RWPE2 (cell line): ENCODE measurements around the gene UGT1A9.

ENCODE experiments used
- ATAC-seq: fragments of 200-7000 bp; cut with Tn5 transposase; 3 replicates; pipeline ENCODE4 v1.9.1; 2021; ENCODE audit warnings: low read depth
- DNase-seq: peaks from one replicate; pipeline ENCODE4 v3.0.0-alpha.2; 2020; ENCODE audit warnings: low spot score
- H3K27ac ChIP-seq: fragments of 450-650 bp; 2 replicates; pipeline ENCODE4 v1.5.1; 2017; ENCODE audit warnings: mild to moderate bottlenecking; ENCODE audit not compliant: poor library complexity, severe bottlenecking
- H3K27me3 ChIP-seq: fragments of 250-450 bp; sonication (Bioruptor Pico); 2 replicates; pipeline ENCODE4 v1.5.1; 2021; ENCODE audit warnings: mild to moderate bottlenecking, moderate library complexity; ENCODE audit not compliant: insufficient read depth, poor library complexity, severe bottlenecking
- H3K36me3 ChIP-seq: fragments of 250-450 bp; sonication (Bioruptor Pico); 2 replicates; pipeline ENCODE4 v1.5.1; 2020; ENCODE audit warnings: low read depth, mild to moderate bottlenecking, moderate library complexity
- H3K4me1 ChIP-seq: fragments of 250-450 bp; sonication (Bioruptor Pico); 2 replicates; pipeline ENCODE4 v1.5.1; 2021; ENCODE audit warnings: mild to moderate bottlenecking, moderate library complexity; ENCODE audit not compliant: insufficient read depth, poor library complexity, severe bottlenecking
- H3K4me3 ChIP-seq: fragments of 250-450 bp; sonication (Bioruptor Pico); 2 replicates; pipeline ENCODE4 v1.5.1; 2021; ENCODE audit warnings: mild to moderate bottlenecking, moderate library complexity; ENCODE audit not compliant: severe bottlenecking
- H3K9me3 ChIP-seq: fragments of 250-450 bp; sonication (Bioruptor Pico); 2 replicates; pipeline ENCODE4 v1.5.1; 2021; ENCODE audit warnings: mild to moderate bottlenecking, moderate library complexity; ENCODE audit not compliant: severe bottlenecking
- TF ChIP-seq, protein P1 (sequence below): fragments of 450-650 bp; IDR thresholded peaks from one replicate; pipeline ENCODE4 v1.5.1; 2017; ENCODE audit warnings: mild to moderate bottlenecking, moderate library complexity; ENCODE audit not compliant: poor library complexity, severe bottlenecking

UGT1A9 gene

DNA sequence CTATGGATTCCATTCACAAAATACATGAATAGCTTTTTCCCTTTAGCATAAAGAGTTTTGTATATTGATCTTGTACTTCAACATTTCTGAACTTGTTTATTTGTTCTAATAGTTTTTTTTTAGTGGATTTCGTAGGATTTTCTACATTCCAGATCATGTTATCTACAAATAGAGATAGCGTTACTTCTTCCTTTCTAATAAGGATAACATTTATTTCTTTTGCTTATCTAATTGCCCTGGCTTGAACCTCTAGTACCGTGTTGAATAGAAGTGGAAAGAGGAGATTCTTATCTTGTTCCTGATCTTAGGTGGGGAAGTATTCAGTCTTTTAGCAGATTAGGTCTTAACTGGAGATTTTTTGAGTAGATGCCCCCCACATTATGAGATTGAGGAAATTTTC lies 30.5 kb downstream of the UGT1A9 start:
- Histone ChIP-seq H3K36me3 (no peaks in the 10 kb centered on the region), H3K9me3 (no peaks in the 10 kb centered on the region), H3K4me1 (peaks cover 22% of the 10 kb centered on the region), H3K4me3 (no peak overlapping the region), H3K27me3 (no peaks in the 10 kb centered on the region), H3K27ac (no peak overlapping the region)
- TF ChIP-seq, protein P1, sequence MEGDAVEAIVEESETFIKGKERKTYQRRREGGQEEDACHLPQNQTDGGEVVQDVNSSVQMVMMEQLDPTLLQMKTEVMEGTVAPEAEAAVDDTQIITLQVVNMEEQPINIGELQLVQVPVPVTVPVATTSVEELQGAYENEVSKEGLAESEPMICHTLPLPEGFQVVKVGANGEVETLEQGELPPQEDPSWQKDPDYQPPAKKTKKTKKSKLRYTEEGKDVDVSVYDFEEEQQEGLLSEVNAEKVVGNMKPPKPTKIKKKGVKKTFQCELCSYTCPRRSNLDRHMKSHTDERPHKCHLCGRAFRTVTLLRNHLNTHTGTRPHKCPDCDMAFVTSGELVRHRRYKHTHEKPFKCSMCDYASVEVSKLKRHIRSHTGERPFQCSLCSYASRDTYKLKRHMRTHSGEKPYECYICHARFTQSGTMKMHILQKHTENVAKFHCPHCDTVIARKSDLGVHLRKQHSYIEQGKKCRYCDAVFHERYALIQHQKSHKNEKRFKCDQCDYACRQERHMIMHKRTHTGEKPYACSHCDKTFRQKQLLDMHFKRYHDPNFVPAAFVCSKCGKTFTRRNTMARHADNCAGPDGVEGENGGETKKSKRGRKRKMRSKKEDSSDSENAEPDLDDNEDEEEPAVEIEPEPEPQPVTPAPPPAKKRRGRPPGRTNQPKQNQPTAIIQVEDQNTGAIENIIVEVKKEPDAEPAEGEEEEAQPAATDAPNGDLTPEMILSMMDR, result no peak
- ATAC-seq (no peak), DNase-seq (no peak)

DNA sequence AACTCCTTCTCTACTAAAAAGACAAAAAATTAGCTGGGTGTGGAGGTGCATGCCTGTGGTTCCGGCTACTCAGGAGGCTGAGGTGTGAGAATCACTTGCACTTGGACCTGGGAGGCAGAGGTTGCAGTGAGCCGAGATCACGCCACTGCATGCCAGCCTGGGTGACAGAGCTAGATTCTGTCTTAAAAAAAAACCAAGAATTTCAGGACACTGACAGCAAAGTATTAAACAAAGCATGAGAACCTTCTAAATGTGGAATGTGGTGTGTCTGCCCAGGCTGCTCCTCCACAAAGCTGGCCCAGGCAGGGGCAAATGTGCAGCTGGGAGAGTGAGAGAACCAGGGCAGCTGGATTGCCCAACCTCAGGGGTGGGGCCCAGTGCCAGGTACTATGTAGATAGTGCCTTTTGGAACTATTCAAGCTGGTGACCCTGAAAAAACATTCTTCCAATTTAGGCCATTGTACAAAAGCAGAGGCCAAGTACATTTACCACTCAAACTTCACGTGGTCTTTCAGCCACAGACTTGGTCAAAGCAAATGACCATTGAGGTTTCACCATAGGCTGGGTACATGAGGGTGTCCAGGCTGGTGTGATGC lies 34.3 kb downstream of the UGT1A9 start:
- TF ChIP-seq, protein P1, result no peak
- DNase-seq (no peak), ATAC-seq (peak; percentile 29; the same call in 1 of the 3 replicates)
- H3K27me3 ChIP-seq, result no peaks in the 10 kb centered on the region
- H3K9me3 ChIP-seq, result no peaks in the 10 kb centered on the region
- no peaks in the 10 kb centered on the region for H3K36me3 ChIP-seq
- H3K27ac ChIP-seq, result peak overlapping the region; percentile 17
- peaks cover 22% of the 10 kb centered on the region for H3K4me1 ChIP-seq
- no peak overlapping the region for H3K4me3 ChIP-seq

DNA sequence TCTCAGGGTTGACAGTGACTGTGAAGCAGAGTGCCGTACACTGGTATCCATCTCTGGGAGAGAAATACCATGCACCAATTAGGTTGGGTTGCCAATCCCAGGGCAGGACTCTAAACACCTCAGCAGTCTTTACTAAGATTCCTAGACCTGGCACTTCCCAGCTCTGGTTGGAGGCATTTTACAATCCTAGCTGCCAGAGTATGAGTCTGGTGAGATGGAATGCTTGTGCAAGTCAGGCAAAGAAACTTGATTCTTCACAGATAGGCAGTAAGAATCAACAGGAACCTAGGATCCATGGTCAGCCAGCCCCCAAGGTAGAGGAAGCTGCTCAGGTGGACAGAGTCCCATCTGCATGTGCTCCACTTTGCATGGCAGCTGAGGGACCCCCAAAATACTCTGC lies 35.0 kb downstream of the UGT1A9 start:
- TF ChIP-seq, protein P1, result no peak
- Histone ChIP-seq H3K27me3 (no peaks in the 10 kb centered on the region), H3K27ac (peak overlapping the region; percentile 17), H3K4me1 (peaks cover 22% of the 10 kb centered on the region), H3K36me3 (no peaks in the 10 kb centered on the region), H3K4me3 (no peak overlapping the region), H3K9me3 (no peaks in the 10 kb centered on the region)
- DNase-seq (no peak), ATAC-seq (peak; percentile 81)

DNA sequence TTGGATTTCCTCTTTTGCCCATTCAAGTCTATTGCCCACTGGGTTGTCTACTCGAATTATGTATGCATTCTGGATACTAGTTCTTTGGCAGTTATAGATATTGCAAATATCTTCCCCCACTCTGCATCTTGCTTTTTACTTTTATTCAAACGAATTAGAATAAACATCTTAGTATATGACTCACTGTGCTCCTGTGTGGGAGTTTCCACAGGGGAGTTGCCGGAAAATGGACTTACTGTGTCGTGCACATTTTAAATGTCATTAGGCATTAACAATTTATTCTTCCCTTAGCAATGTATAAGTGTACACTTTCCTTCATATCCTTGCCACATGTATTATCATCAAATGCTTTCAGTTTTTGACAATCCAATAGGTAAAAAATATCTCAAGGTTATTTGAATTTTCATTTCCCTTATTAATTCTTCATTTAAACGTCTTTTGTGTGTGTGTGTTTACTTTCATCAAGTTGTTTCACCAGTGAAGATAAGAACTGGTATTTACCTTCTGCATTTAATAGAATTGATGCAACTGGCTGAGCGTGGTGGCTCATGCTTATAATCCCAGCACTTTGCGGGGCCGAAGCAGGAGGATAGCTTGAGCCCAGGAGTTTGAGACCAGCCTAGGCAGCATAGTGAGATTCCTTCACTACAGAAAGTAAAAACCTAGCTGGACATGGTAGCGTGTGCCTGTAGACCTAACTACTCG lies 36.4 kb downstream of the UGT1A9 start:
- Histone ChIP-seq H3K27ac (no peak overlapping the region), H3K36me3 (no peaks in the 10 kb centered on the region), H3K4me1 (peaks cover 22% of the 10 kb centered on the region), H3K4me3 (no peak overlapping the region), H3K27me3 (no peaks in the 10 kb centered on the region), H3K9me3 (no peaks in the 10 kb centered on the region)
- ATAC-seq (no peak), DNase-seq (no peak)
- TF ChIP-seq, protein P1, result no peak

DNA sequence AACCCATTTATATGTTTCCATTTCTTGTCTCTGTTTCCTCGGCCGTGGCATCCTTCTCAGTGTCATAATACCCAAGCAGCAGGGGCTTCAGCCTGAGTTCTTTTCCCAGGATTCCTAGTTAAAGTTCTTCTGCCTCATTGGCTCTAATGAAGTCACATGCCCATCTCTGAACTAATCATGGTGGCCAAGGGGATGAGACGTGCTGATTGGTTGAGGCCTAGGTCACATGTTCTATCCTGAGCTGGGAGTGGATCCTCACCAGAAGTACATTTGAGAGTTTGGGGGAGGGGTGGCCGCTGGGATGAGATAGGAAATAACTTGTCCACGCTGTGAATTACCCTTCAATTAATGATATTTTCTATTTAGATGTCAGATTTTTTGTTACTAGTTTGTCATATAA lies 37.2 kb downstream of the UGT1A9 start:
- no peak for ATAC-seq
- Histone ChIP-seq H3K9me3 (no peaks in the 10 kb centered on the region), H3K4me1 (peaks cover 22% of the 10 kb centered on the region), H3K27ac (no peak overlapping the region), H3K4me3 (no peak overlapping the region), H3K27me3 (no peaks in the 10 kb centered on the region), H3K36me3 (no peaks in the 10 kb centered on the region)
- TF ChIP-seq, protein P1, result no peak
- no peak for DNase-seq
